K562 (cell line): ENCODE data around the gene TAF3. TPM values are rescaled to one million over a fixed set of nuclear protein-coding genes. Genes with fewer than 3 reads are reported as not detected.

Source experiments
- ATAC-seq: fragments of 200-7000 bp; cut with Tn5 transposase; 3 replicates; pipeline ENCODE4 v1.9.1; 2020; ENCODE audit warnings: moderate library complexity
- BruUV-seq: library from RNA; stranded (reverse); fragments of 400-500 nt; replicated peaks from 2 replicates; lab custom pipeline; 2021; lab: Mats Ljungman, UMichigan
- CTCF ChIA-PET: fragments of 300-600 bp; formaldehyde crosslinking; extraction: SDS; loops from one replicate; lab custom pipeline; 2021; ENCODE audit warnings: low intra/inter-chr PET ratio; lab: Yijun Ruan, JAX
- POLR2A ChIA-PET: fragments of 300-600, 350-650 bp; sonication (Branson Sonifier 250); formaldehyde crosslinking; extraction: SDS; loops from one replicate; lab custom pipeline; 2021; ENCODE audit warnings: antibody characterized with exemption, inconsistent platforms; lab: Yijun Ruan, JAX
- DNase-seq, 4 experiments: peaks; one replicate each; pipeline versions ENCODE4 v3.0.0 to v3.0.0-alpha.2; 2011 to 2018; ENCODE audit warnings: low spot score in 3 of 4, mixed read lengths in 3 of 4; ENCODE audit errors: extremely low read depth in 1 of 4
- FAIRE-seq: peaks from 2 replicates; lab custom pipeline; 2011; peaks lifted over from hg19 to GRCh38; lab: Jason Lieb, UNC
- H2AFZ ChIP-seq: 2 replicates; pipeline ENCODE4 v1.6.0; 2011; ENCODE audit warnings: low read depth, low read length, control low read depth, inconsistent platforms
- H3K27ac ChIP-seq: fragments of 200-600 bp; 3 replicates; pipeline ENCODE4 v1.8.0; 2011; ENCODE audit warnings: low read depth, mild to moderate bottlenecking, control low read depth, inconsistent platforms, low read length, moderate library complexity, mixed read lengths; ENCODE audit errors: extremely low read depth
- H3K27me3 ChIP-seq, 2 experiments: fragments of 300-600 bp in 1 of 2; 2 replicates in 1 of 2; 3 replicates in 1 of 2; pipeline versions ENCODE4 v1.6.0 to v1.8.0; 2011; ENCODE audit warnings: inconsistent platforms in 2 of 2, low read length in 2 of 2, mild to moderate bottlenecking in 1 of 2, mixed read lengths in 1 of 2, moderate library complexity in 1 of 2; ENCODE audit not compliant: control insufficient read depth in 2 of 2, insufficient read depth in 2 of 2
- H3K36me3 ChIP-seq: fragments of 300-600 bp; 3 replicates; pipeline ENCODE4 v1.8.0; 2011; ENCODE audit warnings: mild to moderate bottlenecking, low read length, inconsistent platforms; ENCODE audit not compliant: control insufficient read depth, insufficient read depth
- H3K4me1 ChIP-seq, 2 experiments: fragments of 200-600 bp in 1 of 2; replicated peaks in 1 of 2; 2 replicates in 1 of 2; 3 replicates in 1 of 2; pipeline versions ENCODE4 v1.5.1 to v1.8.0; 2011; ENCODE audit warnings: inconsistent platforms in 2 of 2, low read length in 2 of 2, mild to moderate bottlenecking in 1 of 2, mixed read lengths in 1 of 2, moderate library complexity in 1 of 2; ENCODE audit not compliant: control insufficient read depth in 2 of 2, insufficient read depth in 2 of 2
- H3K4me2 ChIP-seq: 2 replicates; pipeline ENCODE4 v1.6.1; 2011; ENCODE audit warnings: low read length, control low read depth, inconsistent platforms, mixed read lengths; ENCODE audit not compliant: insufficient read depth
- H3K4me3 ChIP-seq: fragments of 200-600 bp; sonication (generic), shearing (Covaris generic); 2 replicates; pipeline ENCODE4 v1.5.1; 2016; ENCODE audit warnings: control low read depth, inconsistent platforms
- H3K79me2 ChIP-seq: fragments of 200-600 bp; 3 replicates; pipeline ENCODE4 v1.8.0; 2011; ENCODE audit warnings: low read length, inconsistent platforms; ENCODE audit not compliant: control insufficient read depth, insufficient read depth
- H3K9ac ChIP-seq, 2 experiments: 2 replicates each; pipeline versions ENCODE4 v1.6.0 to v1.6.1; 2011; ENCODE audit warnings: low read depth in 2 of 2, low read length in 2 of 2, control low read depth in 1 of 2, inconsistent platforms in 1 of 2, mild to moderate bottlenecking in 1 of 2, mixed read lengths in 1 of 2; ENCODE audit not compliant: insufficient read depth in 1 of 2
- H3K9me1 ChIP-seq: one replicate; pipeline ENCODE4 v1.6.0; 2011; ENCODE audit warnings: inconsistent platforms, mild to moderate bottlenecking, low read length, moderate library complexity; ENCODE audit not compliant: control insufficient read depth, insufficient read depth
- H3K9me3 ChIP-seq: replicated peaks from 2 replicates; pipeline ENCODE4 v1.5.1; 2011; ENCODE audit warnings: low read depth, low read length, inconsistent platforms; ENCODE audit not compliant: control insufficient read depth, insufficient read depth
- H4K20me1 ChIP-seq: replicated peaks from 2 replicates; pipeline ENCODE4 v1.6.1; 2011; ENCODE audit warnings: low read length, inconsistent platforms, mixed read lengths; ENCODE audit not compliant: control insufficient read depth, insufficient read depth
- ETV6 ChIP-seq, 3 experiments: fragments of 150-350 bp in 1 of 3; sonication (generic) in 1 of 3; formaldehyde crosslinking in 1 of 3; IDR thresholded peaks; 2 replicates each; pipeline versions ENCODE4 v1.6.1 to v1.8.0; 2014 to 2022; ENCODE audit warnings: borderline replicate concordance in 2 of 3, low read depth in 2 of 3, antibody characterized with exemption in 1 of 3, low read length in 1 of 3, mild to moderate bottlenecking in 1 of 3, missing genetic modification reagents in 1 of 3
- EZH2 ChIP-seq: IDR thresholded peaks from 2 replicates; pipeline ENCODE4 v1.6.1; 2012; ENCODE audit warnings: low read depth, mild to moderate bottlenecking, inconsistent platforms, low read length, borderline replicate concordance
- ID3 ChIP-seq, 2 experiments: fragments of 250-450 bp in 1 of 2; fragments of 450-650 bp in 1 of 2; sonication (Bioruptor Pico) in 1 of 2; IDR thresholded peaks; 2 replicates each; pipeline versions ENCODE4 v1.6.1 to v1.8.0; 2016 to 2021; ENCODE audit warnings: mild to moderate bottlenecking in 2 of 2, moderate library complexity in 2 of 2, missing compliant biosample characterization in 1 of 2, missing genetic modification characterization in 1 of 2
- MECOM ChIP-seq: fragments of 250-450 bp; sonication (Bioruptor Pico); IDR thresholded peaks from 2 replicates; pipeline ENCODE4 v1.8.0; 2022; ENCODE audit warnings: inconsistent platforms
- NFYB ChIP-seq: IDR thresholded peaks from 2 replicates; pipeline ENCODE4 v1.6.1; 2011; ENCODE audit warnings: mild to moderate bottlenecking, moderate library complexity; ENCODE audit not compliant: insufficient read length; ENCODE audit errors: extremely low read depth
- PCBP2 ChIP-seq: fragments of 200-400 bp; formaldehyde crosslinking; IDR thresholded peaks from 2 replicates; pipeline ENCODE4 v1.6.1; 2018; ENCODE audit warnings: low read length, low read depth, mild to moderate bottlenecking, moderate library complexity; ENCODE audit not compliant: poor library complexity, severe bottlenecking
- PHF8 ChIP-seq: fragments of 200-600 bp; sonication (generic); IDR thresholded peaks from 2 replicates; pipeline ENCODE4 v1.6.1; 2012; ENCODE audit warnings: mixed run types, mild to moderate bottlenecking, inconsistent platforms, low read length, moderate library complexity, borderline replicate concordance
- ZNF592 ChIP-seq: fragments of 450-650 bp; IDR thresholded peaks from 2 replicates; pipeline ENCODE4 v1.6.1; 2017; ENCODE audit warnings: antibody characterized with exemption, mild to moderate bottlenecking
- WGBS: fragments of 100-300 bp; shearing (Covaris generic); methylation state at CpG from one replicate; pipeline ENCODE4 v1.1.6; 2016; ENCODE audit warnings: low coverage, mixed read lengths; ENCODE audit not compliant: insufficient coverage; ENCODE audit errors: missing lambda C conversion rate; 5-methylcytosine and 5-hydroxymethylcytosine counted together
- in situ Hi-C: fragments of 300-500 bp; cut with MboI; formaldehyde crosslinking; loops from 4 replicates; pipeline ENCODE4 v1.15.0; 2018; ENCODE audit warnings: inconsistent platforms, mixed read lengths
- intact Hi-C: fragments of 100-400 bp; cut with micrococcal nuclease; formaldehyde crosslinking; loops from 2 replicates; pipeline ENCODE4 v1.14.2; 2022
- polyA plus RNA-seq, 8 experiments: library from polyadenylated mRNA; depleted of rRNA in 4 of 8; stranded (reverse) in 5 of 8; unstranded in 3 of 8; fragments of >200 nt; fragmentation: Nextera tagmentation in 2 of 8; fragmentation: Illumina TruSeq in 1 of 8; extraction: Ambion mirVana in 2 of 8; extraction: Trizol in 1 of 8; gene quantifications; 2 replicates each; pipeline versions ENCODE4 v1.2.1 to v1.2.3, GENCODE V29; 2011 to 2014; ENCODE audit warnings: inconsistent platforms in 1 of 8, missing spikeins in 1 of 8
- total RNA-seq, 7 experiments: library from RNA; depleted of rRNA in 6 of 7; stranded (reverse); fragments of >200 nt in 6 of 7; fragmentation: Illumina TruSeq in 2 of 7; extraction: Trizol in 2 of 7; gene quantifications; 2 replicates each; pipeline versions ENCODE4 v1.2.1 to v1.2.3, GENCODE V29; 2011 to 2021; ENCODE audit warnings: low replicate concordance in 1 of 7

The TAF3 gene
- total and polyA plus RNA-seq, 9 of the 15 experiments (the other 6 are each of a cell fraction or from before 2014, with no cell fraction given): 1.5 to 9.9 (median 4.1) TPM

GRCh38 chr10:8041992-8042720, 223.9 kb downstream of the TAF3 start:
- H3K27me3 ChIP-seq: peaks cover 62 to 72% of the 10 kb centered on the region in 2 experiments
- intact Hi-C loops: no loop called here
- CTCF ChIA-PET: no interaction called here

More at GRCh38 chr10:8041992-8042720, 223.9 kb downstream of the TAF3 start:
- Histone ChIP-seq H3K9me3 (no peaks in the 10 kb centered on the region), H4K20me1 (0 out of 2 replicates have a peak, but pooled peaks cover 5% of the 10 kb centered on the region), H3K9ac (no peak overlapping the region), H2AFZ (no peak overlapping the region), H3K4me1 (peaks cover 0 to 14% of the 10 kb centered on the region in 2 experiments; a peak in 2 of 5 replicates), H3K36me3 (no peaks in the 10 kb centered on the region), H3K27ac (no peak overlapping the region), H3K4me2 (no peak overlapping the region), H3K4me3 (no peak overlapping the region), H3K9me1 (no peaks in the 10 kb centered on the region), H3K79me2 (no peaks in the 10 kb centered on the region)
- BruUV-seq: no TSS peak
- under 1% methylated on average over 17 of the region's 17 CpGs for WGBS
- TF ChIP-seq ZNF592: no peak
- no peak for TF ChIP-seq ETV6 (IDR thresholded peaks at IDR 0.05; ENCODE audit: borderline replicate concordance in 1 of 2, low read depth in 2 of 2, low read length in 1 of 2)
- no peak for TF ChIP-seq ETV6 (CRISPR knock-in tag; IDR thresholded peaks at IDR 0.05; ENCODE audit: borderline replicate concordance)
- no peak for TF ChIP-seq NFYB
- TF ChIP-seq MECOM (CRISPR knock-in tag): no peak
- no peak for TF ChIP-seq ID3 (CRISPR knock-in tag; IDR thresholded peaks at IDR 0.05)
- no peak for TF ChIP-seq ID3 (tag; IDR thresholded peaks at IDR 0.05)
- peak; percentile 54; the same call in 1 of the 2 replicates for TF ChIP-seq EZH2
- no peak for TF ChIP-seq PHF8
- TF ChIP-seq PCBP2: no peak
- no peak for FAIRE-seq
- DNase-seq: no peak
- POLR2A ChIA-PET: interaction anchor here (0.7 to 1.0 kb wide), 2 partner anchors 19 to 37 kb away, joined by 3 read pairs; no protein-coding TSS in a partner anchor
- no peak for ATAC-seq
- in situ Hi-C loops: no loop called here
